GM19397 (cell line): ENCODE measurements around the gene GFY.

Experiments
- ATAC-seq: cut with Tn5 transposase; IDR thresholded peaks from one replicate; pipeline ENCODE4 v1.9.1; 2021; ENCODE audit warnings: mild to moderate bottlenecking, moderate library complexity; ENCODE audit not compliant: unreplicated experiment

Gene GFY

DNA sequence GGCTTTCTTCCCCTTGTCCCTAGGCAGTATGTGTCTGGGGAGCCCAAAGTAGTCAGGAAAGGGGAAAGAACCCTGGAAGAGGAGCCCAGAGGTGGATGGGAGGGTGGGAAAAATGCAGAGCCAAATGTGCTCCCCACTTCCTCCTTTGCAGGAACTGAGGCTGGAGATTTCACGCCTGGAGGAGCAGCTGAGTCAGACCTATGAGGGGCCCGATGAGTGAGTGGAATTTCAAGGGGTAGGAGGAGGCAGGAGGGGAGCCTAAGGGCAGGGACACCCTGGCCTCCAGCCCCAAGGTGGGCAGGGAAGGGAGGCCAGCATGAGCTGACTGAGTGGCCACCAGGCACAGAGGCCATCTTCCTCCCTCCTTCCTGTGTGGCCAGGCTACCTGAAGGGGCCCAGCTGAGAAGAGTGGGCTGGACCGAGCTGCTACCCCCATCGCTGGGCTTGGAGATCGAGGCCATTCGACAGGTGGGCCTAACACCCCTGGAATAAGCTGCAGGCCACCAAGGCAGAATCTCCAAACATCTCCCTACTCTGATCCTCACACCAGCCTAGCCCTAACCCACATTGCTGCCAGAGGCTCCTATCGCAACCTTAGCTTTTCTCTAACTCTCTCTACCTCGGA, 16.3 kb upstream of the GFY start:
- no peak for ATAC-seq

DNA sequence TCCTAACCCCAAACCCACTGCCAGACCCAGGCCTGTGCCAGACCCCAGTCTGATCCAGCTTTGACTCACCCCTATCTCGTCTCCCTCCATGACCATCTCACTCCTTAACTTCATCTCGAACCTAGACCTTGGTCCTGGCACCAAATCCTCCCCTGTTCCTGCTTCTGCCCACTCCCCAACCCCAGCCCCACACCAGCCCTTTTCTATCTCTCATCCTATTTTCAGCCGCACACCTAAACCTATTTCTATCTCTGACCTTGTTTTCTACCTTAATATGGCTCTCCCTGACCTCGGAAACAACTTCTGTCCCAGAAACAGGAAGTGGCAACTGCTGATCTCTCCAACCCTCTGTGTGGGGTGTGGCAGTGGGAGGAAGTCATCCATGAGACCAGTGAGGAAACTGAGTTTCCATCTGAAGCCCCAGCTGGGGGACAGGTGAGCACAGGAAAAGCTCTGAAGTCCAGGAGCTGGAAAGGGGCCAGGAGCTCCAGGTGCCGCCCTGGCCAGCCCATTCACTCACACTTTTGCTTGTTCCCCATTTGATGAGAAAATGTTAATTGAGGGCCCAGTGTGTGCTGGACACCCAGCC, 15.7 kb upstream of the GFY start:
- ATAC-seq: no peak

DNA sequence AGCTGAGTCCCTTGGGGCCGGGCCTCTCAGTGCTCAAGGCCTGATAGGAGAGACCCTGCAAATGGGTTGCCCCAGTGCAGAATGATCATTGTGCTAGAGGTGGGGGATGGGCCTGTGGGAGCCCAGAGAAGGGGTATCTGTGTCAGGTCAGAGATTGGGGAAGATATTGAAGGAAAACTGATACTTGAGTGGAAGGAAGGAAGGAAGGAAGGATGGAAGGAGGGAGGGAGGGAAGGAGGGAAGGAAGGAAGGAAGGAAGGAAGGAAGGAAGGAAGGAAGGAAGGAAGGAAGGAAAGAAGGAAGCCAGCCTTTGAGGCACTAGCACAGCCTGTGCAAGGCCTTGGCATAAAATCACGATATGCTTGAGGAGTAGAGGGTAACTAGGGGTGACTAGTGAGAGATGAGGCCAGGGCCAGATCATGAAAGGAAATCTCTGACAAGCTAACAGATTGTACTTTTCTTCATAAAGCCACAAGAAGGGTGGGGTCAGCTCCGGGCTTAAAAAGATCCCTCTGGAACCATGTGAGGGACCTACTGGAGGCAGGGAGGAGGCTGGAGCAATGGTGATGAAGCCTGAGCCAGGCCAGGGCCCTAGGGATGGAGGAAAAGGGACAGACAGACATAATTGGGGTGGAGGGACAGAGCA, 13.4 kb upstream of the GFY start:
- no peak for ATAC-seq

DNA sequence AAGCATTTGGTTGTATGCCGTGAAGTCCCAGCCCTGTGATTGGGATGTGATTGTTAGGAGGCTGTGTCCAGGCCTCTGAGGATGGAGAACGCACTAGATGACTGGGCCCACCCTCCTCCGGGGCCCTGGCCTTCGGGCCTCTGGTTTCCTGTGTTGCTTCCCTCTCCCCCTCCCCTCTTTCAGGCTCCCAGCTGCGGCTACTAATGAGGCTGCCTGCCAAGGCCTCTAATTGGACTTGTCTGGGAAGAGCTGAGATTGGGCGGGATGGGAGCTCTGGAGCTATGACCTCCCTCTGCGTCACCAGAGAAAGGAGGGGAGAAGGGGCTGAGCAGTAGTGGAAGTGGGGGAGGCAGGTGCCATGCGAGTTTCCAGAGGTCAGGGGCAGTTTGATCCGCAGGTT, 11.8 kb upstream of the GFY start:
- ATAC-seq: no peak

GRCh38 chr19:49414256-49414655, 10.9 kb upstream of the GFY start:
- ATAC-seq: no peak

GRCh38 chr19:49415102-49415809, 9.9 kb upstream of the GFY start:
- ATAC-seq: no peak

GRCh38 chr19:49415810-49416200, 9.4 kb upstream of the GFY start:
- ATAC-seq: no peak

DNA sequence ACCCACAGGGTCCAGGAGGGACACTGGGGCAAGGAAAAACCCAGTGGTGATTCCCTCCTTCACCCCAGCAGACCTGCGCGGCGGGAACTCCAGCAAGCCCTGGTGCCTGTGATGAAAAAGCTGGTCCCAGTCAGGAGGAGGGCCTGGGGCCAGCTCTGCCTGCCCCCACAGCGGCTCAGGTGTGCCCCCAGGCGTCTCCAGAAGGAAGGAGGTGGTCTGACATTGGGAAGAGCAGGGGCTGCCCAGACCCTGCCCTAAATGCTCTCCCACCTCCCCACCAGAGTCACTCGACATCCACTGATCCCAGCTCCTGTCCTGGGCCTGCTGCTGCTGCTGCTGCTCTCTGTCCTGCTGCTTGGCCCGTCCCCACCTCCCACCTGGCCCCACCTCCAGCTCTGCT, 8.1 kb upstream of the GFY start:
- ATAC-seq: no peak

- ATAC-seq: no peak
Observed at GRCh38 chr19:49418511-49418910, 6.7 kb upstream of the GFY start.

DNA sequence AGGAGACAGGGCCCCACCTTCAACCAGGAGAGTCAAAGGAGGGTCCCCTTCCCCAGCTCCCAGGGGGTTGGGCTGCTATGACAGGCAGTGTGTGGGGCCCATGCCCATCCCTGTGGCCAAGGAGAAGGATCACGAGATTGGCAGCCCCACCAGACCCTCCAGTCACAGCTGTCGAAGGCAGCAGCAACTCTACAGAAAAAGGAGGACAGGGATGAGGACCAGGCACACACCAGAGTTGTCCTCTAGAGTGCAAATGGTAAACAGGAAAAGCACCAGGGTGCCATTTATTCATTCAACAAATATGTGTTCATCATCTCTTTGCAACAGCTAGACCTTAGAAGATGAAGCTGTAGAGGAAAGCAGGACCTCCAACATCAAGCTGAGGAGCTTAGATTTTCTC, 6.0 kb upstream of the GFY start:
- ATAC-seq: no peak

- no peak for ATAC-seq
Observed at GRCh38 chr19:49420227-49420626, 5.0 kb upstream of the GFY start.

DNA sequence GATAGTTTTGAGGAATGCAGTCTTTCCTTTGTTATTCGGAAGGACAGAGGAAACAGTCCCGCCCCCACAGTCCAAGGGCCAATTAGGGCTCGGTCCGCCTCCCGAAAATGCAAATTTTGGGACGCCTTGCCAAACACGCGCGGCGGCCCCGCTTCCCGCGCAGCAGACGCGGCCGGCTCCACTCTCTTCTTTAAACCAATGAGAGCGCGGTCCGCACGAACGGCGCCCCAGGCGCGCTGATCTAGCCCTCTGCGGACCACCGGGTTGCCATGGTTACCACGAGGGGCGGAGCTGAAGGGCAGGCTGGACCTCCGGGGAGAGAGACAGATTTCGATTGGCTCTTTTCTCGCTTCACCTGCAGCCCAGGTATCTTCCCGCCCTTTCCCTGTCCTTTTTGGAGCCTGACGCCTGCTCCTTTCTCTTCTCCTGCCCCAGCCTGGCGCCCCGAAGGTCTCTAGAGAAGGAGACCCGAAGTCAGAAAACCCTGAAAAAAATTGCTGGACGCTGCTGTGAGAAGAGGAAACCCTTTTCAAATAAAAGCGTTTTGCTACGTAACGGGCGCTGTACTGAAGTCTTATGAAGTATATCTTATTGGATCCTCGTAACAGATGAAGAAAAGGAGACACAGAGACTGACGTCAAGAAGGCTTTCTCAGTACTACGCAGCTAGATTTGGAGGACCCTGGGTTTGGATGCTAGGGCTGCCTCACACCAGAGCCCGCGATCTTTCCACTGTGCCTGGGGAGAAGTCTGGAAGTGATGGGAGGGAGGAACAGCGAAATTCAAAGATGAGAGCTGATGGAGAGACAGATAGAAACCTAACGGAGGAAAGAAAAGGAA, 3.9 kb upstream of the GFY start:
- ATAC-seq: no peak

DNA sequence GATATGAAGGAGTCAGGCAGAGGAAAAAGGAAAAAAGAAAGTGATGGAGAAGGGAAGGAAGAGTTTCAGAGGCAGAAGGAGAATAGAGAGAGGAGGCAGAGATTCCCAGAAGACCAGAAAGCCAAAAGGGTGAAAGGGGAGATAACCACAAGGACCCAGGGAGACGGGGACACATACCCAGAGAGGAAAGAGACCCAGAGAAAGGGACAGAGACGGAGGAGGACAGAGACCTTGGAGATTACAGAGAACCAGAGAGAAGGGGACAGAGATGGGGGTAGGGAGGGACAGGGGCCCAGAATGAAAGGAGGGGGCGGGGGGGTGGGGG, 3.3 kb upstream of the GFY start:
- ATAC-seq: no peak

GRCh38 chr19:49422407-49423070, 2.6 kb upstream of the GFY start:
- no peak for ATAC-seq

GRCh38 chr19:49423071-49423984, 1.9 kb upstream of the GFY start, which contains the start of gene PTH2:
Gene PTH2, minus strand, starts transcription at chr19:49423441. Its CDS starts 102 bp downstream, at chr19:49423339.
- ATAC-seq: no peak

DNA sequence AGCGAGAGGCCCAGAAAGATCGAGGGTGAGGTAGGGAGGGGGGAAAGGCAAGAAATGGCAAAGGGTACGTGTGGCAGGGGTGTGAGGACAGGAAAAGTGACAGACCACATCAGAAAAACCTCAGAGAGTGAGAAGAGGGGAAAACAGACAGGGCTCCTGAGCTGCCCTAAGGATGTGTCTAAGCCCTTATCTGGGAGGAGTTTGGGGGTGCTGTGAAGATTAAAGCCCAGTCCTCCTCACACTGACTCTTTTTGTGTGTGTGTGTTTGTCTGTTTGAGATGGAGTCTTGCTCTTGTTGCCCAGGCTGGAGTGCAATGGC, 1.2 kb upstream of the GFY start:
- no peak for ATAC-seq

GRCh38 chr19:49425922-49426592, 869 bp downstream of the GFY start:
- no peak for ATAC-seq

DNA sequence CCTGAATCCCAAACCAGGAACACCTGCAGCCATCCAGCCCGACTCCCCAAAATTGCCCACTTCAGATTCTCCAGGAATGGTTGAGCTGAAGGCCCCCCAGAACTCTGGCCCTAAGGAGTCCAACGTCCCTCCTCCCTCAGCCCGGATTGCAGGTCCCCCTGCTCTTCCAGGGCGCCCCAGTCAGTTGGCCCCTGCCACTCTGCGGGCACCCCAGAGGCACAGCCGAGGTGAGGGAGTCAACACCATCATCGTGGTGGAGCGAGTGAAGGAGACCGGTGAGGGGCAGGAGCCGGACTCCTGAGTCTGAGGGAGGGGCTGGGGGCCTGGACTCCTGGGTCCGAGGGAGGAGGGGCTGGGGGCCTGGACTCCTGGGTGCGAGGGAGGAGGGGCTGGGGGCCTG, 2.2 kb downstream of the GFY start:
- no peak for ATAC-seq

DNA sequence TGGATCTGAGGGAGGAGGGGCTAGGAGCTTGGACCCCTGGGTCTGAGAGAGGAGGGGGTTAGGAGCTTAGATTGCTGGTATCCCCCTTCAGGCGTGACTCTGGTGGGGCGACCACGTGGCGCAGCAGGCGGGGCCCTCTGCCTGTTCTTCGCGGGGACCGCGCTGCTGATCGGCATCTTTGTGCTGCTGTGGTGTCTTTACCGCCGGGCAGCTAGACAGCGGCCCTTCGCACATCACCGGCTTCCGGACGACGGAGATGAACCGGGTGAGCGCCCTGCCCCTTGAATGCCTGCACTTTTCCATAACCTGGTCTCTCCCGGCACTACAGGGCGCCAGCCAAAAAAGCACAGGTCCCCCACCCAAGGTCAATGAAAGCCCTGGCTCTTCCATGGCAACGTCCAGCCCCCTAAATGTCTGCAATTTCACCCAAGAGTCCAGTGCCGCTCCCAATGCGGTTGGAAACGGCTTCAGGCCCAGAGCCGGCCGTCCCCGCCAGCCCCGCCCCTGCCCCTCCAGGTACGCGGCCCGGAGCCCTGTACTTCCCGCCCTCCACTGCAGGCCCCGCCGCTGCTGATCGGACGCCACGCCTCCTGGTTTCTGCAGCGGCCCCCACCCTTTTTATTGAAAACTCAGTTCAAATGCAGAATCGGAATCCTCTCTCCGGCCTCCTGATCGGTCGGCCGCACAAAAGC, 2.8 kb downstream of the GFY start:
- no peak for ATAC-seq
